ENCODE results near the gene MBD5.

The MBD5 gene

GRCh38 chr2:148338541-148338940, 317.6 kb downstream of the MBD5 start:
- DNase-seq (ENCODE audit: low read depth) = peak; percentile 79
- no peak for TF ChIP-seq CTCF (conservative IDR thresholded peaks at IDR 0.05; ENCODE audit: low read depth, low read length)
- no peak overlapping the region for H3K4me3 ChIP-seq (ENCODE audit: low read depth, low read length)

DNA sequence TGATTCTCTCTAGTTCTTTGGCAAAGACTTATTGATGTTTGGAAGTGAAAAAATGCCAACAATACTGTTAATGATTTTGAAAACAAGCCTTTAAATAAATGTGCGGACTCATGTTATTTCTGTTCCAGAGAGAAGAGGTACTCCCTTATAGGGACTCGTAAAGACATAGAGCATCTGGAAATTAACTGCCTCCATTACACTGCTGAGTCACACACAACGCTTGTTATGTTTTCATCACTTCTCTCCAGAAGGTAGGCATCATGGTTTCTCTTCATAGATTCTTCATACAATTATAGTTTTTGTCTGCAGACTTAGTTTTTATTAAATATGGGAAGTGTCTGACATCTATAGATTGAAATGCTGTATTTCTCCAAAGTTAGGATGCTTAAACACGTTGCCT, 321.2 kb downstream of the MBD5 start:
- TF ChIP-seq CTCF (conservative IDR thresholded peaks at IDR 0.05; ENCODE audit: low read depth, low read length) = no peak
- no peak overlapping the region for H3K4me3 ChIP-seq (ENCODE audit: low read depth, low read length)
- DNase-seq (ENCODE audit: low read depth) = no peak

DNA sequence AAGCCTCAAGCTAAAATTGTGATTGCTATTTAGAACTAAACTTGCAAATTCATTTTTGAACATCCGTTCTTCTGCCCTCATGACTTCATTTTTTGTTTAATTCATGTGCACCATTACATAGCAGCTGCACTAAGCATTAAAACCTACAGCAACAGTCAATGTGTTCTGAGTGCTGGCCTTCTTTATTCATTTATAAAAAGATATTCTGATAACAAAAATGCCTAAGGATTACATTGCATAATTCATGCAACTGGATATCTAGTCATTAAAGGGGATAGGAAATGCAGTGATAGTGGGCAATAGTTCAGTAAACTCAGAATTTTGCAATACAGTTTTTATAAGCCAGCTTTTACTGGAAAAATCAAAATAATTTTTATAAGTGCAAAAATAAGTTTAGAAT, 329.3 kb downstream of the MBD5 start:
- no peak overlapping the region for H3K4me3 ChIP-seq (ENCODE audit: low read depth, low read length)
- TF ChIP-seq CTCF (conservative IDR thresholded peaks at IDR 0.05; ENCODE audit: low read depth, low read length) = no peak
- no peak for DNase-seq (ENCODE audit: low read depth)

DNA sequence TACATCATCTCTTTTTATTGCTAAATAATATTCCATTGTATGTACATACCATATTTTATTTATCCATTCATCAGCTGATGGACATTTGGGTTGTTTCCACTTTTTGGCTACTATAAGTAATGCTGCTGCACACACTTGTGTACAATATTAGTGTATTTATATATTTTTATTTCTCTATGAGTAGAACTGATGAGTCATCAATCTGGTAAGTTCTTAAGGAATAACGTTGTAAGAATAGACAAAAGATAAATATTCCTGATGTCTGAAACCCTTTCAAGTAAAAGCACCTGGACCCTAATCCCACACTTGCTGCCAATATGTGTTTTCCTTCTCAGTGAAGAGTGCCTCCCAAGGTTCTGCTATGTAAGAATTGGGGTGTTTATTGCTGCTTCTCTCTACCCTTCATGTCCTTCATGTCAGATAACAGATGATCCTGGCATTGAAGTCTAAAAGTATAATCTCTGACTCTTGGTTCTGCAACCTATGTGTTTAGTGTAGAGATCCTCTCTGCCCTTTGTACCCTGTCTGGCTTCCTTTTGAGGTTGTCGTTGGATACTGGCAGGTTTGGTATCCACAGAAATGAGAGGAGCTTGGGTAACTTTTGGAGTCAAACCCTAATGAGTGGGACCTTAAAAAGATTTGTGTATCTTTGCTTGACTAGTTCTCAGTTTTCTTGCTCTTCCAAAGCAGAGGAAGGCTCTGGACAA, 330.7 kb downstream of the MBD5 start:
- H3K4me3 ChIP-seq (ENCODE audit: low read depth, low read length) = no peak overlapping the region
- TF ChIP-seq CTCF (conservative IDR thresholded peaks at IDR 0.05; ENCODE audit: low read depth, low read length) = no peak
- DNase-seq (ENCODE audit: low read depth) = no peak

DNA sequence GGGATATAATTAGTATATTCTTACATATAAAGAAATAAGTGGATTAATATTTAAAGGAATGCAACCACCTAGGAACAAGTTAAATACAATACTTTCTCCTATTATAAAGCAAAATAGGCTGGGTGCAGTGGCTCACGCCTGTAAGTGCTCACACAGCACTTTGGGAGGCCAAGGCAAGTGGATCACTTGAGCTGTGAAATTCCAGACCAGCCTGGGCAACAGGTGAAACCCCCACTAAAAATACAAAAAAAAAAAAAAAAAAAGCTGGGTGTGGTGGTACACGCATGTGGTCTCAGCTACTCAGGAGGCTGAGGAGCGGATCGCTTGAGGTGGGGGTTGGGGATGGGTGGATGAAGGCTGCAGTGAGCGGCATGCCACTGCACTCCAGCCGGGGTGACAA, 337.5 kb downstream of the MBD5 start:
- DNase-seq (ENCODE audit: low read depth) = no peak
- no peak for TF ChIP-seq CTCF (conservative IDR thresholded peaks at IDR 0.05; ENCODE audit: low read depth, low read length)
- H3K4me3 ChIP-seq (ENCODE audit: low read depth, low read length) = no peak overlapping the region

- no peak for TF ChIP-seq CTCF (conservative IDR thresholded peaks at IDR 0.05; ENCODE audit: low read depth, low read length)
- DNase-seq (ENCODE audit: low read depth) = no peak
- H3K4me3 ChIP-seq (ENCODE audit: low read depth, low read length) = no peak overlapping the region
Observed at GRCh38 chr2:148360662-148361061, 339.8 kb downstream of the MBD5 start.

DNA sequence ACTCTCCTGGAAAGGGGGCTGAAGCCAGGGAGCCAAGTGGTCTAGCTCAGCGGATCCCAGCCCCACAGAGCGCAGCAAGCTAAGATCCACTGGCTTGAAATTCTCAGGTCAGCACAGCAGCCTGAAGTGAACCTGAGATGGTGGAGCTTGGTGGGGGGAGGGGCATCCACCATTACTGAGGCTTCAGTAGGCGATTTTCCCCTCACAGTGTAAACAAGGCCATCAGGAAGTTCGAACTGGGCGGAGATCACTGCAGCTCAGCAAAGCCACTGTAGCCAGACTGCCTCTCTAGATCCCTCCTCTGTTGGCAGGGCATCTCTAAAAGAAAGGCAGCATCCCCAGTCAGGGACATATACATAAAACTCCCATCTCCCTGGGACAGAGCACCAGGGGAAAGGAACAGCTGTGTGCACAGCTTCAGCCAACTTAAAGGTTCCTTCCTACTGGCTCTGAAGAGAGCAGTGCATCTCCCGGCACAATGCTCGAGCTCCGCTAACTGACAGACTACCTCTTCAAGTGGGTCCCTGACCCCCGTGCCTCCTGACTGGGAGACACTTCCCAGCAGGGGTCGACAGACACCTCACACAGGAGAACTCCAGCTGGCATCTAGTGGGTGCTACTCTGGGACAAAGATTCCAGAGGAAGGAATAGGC, 341.4 kb downstream of the MBD5 start:
- H3K4me3 ChIP-seq (ENCODE audit: low read depth, low read length) = no peak overlapping the region
- TF ChIP-seq CTCF (conservative IDR thresholded peaks at IDR 0.05; ENCODE audit: low read depth, low read length) = no peak

More for the DNA sequence above, 341.4 kb downstream of the MBD5 start:
- DNase-seq (ENCODE audit: low read depth) = no peak

Measured in choroid plexus epithelial cell (primary cell).